ENCODE measurements around the gene CLPSL2.

DNA sequence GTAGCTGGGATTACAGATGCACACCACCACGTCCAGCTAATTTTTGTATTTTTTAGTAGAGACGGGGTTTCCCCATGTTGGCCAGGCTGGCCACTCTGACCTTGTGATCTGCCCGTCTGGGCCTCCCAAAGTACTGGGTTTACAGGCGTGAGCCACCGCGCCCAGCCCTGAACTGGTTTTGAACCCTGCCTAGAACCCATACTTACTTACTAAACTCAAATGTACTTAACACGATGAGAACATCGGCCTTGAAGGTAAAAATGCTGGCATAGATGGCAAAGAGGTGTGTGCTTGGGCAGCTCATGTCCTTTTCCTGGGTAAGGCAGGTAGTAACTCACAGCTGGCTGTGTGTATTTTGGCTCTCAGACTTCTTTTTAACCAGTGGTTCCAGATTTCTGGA, 42.8 kb upstream of the CLPSL2 start:
- TF ChIP-seq POLR2A (IDR thresholded peaks at IDR 0.05) (no peak), CTCF (IDR thresholded peaks at IDR 0.05) (no peak)

Measured in heart left ventricle (tissue), 13 donors.